NB4 (cell line): ENCODE results near the gene SLC51B.

Experiments
- POLR2A ChIP-seq: IDR thresholded peaks from 2 replicates; pipeline ENCODE4 v1.6.1; 2011; ENCODE audit warnings: mild to moderate bottlenecking; ENCODE audit not compliant: insufficient read length; ENCODE audit errors: extremely low read depth
- TF ChIP-seq, protein P1 (sequence below): IDR thresholded peaks from one replicate; pipeline ENCODE4 v1.5.1; 2012; ENCODE audit warnings: low read depth, low read length

DNA sequence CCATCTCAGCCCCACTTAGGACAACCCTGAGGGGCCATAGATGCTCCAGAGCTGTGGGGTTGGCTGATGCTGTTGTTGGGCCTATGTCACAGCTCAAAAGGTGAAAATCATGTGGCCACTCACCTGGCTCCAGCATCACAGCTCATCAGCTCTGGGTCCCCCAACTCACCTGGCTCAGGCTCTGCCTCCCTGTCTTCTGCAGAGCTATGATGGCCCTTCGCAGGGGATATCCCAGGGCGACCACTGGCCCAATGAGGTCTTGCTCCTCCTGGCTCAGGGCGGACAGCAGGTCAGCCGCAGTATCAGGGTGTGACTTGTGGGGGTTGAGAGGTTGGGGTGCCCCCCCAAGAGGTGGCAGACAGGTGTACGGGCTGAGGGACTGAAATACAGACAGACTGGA lies 54.1 kb downstream of the SLC51B start:
- TF ChIP-seq, protein P1, sequence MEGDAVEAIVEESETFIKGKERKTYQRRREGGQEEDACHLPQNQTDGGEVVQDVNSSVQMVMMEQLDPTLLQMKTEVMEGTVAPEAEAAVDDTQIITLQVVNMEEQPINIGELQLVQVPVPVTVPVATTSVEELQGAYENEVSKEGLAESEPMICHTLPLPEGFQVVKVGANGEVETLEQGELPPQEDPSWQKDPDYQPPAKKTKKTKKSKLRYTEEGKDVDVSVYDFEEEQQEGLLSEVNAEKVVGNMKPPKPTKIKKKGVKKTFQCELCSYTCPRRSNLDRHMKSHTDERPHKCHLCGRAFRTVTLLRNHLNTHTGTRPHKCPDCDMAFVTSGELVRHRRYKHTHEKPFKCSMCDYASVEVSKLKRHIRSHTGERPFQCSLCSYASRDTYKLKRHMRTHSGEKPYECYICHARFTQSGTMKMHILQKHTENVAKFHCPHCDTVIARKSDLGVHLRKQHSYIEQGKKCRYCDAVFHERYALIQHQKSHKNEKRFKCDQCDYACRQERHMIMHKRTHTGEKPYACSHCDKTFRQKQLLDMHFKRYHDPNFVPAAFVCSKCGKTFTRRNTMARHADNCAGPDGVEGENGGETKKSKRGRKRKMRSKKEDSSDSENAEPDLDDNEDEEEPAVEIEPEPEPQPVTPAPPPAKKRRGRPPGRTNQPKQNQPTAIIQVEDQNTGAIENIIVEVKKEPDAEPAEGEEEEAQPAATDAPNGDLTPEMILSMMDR = no peak
- TF ChIP-seq POLR2A = no peak
